Fibroblast of the aortic adventitia (primary cell): Measurements from ENCODE around the gene GMDS. TPM values are rescaled to one million over a fixed set of nuclear protein-coding genes. Genes with fewer than 3 reads are reported as not detected.

Source experiments
- DNase-seq: peaks from one replicate; pipeline ENCODE4 v3.0.0-alpha.2; 2010; ENCODE audit warnings: low read depth
- H3K4me3 ChIP-seq: 2 replicates; pipeline ENCODE4 v1.5.1; 2011; ENCODE audit warnings: low read depth, mild to moderate bottlenecking, control low read depth, low read length, moderate library complexity
- CTCF ChIP-seq: IDR thresholded peaks from 2 replicates; pipeline ENCODE4 v1.5.1; 2011; ENCODE audit warnings: mild to moderate bottlenecking, low read length, control low read depth, inconsistent platforms; ENCODE audit not compliant: insufficient read depth
- total RNA-seq: library from RNA; depleted of rRNA; stranded (reverse); fragments of >200 nt; gene quantifications from 2 replicates; pipeline ENCODE4 v1.2.3, GENCODE V29; 2012; ENCODE audit warnings: low replicate concordance

The GMDS gene
- total RNA-seq, 1 donor = 15.9 TPM

- peak; percentile 32 for DNase-seq
- TF ChIP-seq CTCF = no peak
- peak overlapping the region; percentile 7 for H3K4me3 ChIP-seq
Observed at GRCh38 chr6:1622851-1623768, 622.3 kb downstream of the GMDS start.

- no peak overlapping the region for H3K4me3 ChIP-seq
- peak; percentile 84 for DNase-seq
- no peak for TF ChIP-seq CTCF
Observed at GRCh38 chr6:1622220-1622850, 623.1 kb downstream of the GMDS start.

- no peak for TF ChIP-seq CTCF
- no peak overlapping the region for H3K4me3 ChIP-seq
- DNase-seq = no peak
Observed at GRCh38 chr6:1621070-1621701, 624.2 kb downstream of the GMDS start.

GRCh38 chr6:1620504-1621069 is 624.8 kb downstream of the GMDS start:
- no peak for TF ChIP-seq CTCF
- H3K4me3 ChIP-seq = no peak overlapping the region
- DNase-seq = no peak

GRCh38 chr6:1619673-1620503 is 625.5 kb downstream of the GMDS start:
- no peak for TF ChIP-seq CTCF
- DNase-seq = peak; percentile 47
- peak overlapping the region; percentile 40 for H3K4me3 ChIP-seq
